ENCODE measurements around the gene EYS.

- no peak for TF ChIP-seq BHLHE40 (IDR thresholded peaks at IDR 0.05; ENCODE audit: low read depth, low read length)
- no peak for TF ChIP-seq CTCF (IDR thresholded peaks at IDR 0.05)
- no peak for TF ChIP-seq REST (IDR thresholded peaks at IDR 0.05)
- TF ChIP-seq CBX8 (IDR thresholded peaks at IDR 0.05) = no peak
- TF ChIP-seq CHD2 (IDR thresholded peaks at IDR 0.05; ENCODE audit: low read length, partially characterized antibody) = no peak
- TF ChIP-seq ZFP36 (IDR thresholded peaks at IDR 0.05; ENCODE audit: borderline replicate concordance, partially characterized antibody) = no peak
- TF ChIP-seq CEBPB (IDR thresholded peaks at IDR 0.05) = no peak
- TF ChIP-seq POLR2A (IDR thresholded peaks at IDR 0.05; ENCODE audit: low read length) = no peak
- no peak for TF ChIP-seq ESRRA (IDR thresholded peaks at IDR 0.05; ENCODE audit: borderline replicate concordance, low read length)
Measured at GRCh38 chr6:63997734-63998133, 1709.3 kb downstream of the EYS start.

All from A549 (cell line).